ENCODE measurements around the gene ITGB5. TPM values are rescaled to one million over a fixed set of nuclear protein-coding genes. Genes with fewer than 3 reads are reported as not detected.
A peak's percentile ranks its signal among the peaks of the same experiment; 100 is the strongest.

Gene ITGB5
- total and polyA plus RNA-seq, 5 experiments from 2014 or later = 0.27 to 2.8 (median 0.94) TPM; not detected in 1

DNA sequence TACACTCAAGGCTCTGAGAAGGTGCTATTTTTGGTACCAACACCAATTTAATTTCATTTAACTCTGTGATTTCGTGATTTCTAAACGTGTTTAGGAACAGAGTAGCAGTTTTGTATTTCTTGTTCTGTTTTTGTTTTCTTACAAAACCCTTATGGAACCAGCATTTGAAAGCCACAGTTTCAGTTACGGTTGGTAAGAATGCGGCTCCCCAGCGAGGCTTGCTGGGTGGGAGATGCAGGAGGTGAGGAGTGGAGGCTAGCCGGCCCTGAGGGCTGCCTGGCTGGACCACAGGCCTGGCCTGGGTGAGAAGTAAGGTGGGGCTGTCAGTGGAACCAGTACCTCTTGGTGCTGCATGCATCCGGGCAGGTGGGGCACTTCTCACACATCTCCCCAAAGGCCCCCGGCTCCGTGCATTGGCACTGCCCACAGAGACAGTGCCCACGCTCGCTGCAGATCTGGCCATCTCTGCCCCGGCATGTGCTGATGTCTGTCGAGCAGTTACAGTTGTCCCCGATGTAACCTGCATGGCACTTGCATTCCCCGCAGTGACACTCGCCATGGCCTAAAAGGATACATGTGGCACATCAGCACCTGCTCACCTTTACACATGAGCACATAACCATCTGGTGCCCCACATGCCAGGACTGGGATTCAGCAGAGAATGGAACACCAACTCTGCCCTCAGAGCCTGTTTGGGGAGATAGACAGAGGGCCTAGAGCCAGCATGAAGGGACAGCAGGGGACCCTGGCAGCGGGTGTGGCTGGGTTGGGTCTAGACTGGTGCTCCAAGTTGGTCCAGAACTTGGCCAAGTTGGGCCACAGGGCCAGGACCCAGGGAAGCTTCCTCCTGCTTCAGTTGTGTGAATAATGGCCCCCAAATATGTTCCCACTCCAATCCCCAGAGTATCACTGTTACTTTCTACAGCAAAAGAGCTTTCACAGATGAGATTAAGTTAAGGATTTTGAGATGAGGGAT lies 113.5 kb downstream of the ITGB5 start:
- Mint-ChIP-seq H3K27me3 (peaks cover 9 to 32% (median 20%) of the 10 kb centered on the region in 5 donors), H3K4me1 (no peaks in the 10 kb centered on the region), H3K36me3 (no peaks in the 10 kb centered on the region), H3K4me3 (no peak overlapping the region), H3K9me3 (no peaks in the 10 kb centered on the region), H3K27ac (no peak overlapping the region)
- POLR2A ChIA-PET = no interaction called here
- ATAC-seq (no peak), DNase-seq (no peak)

- DNase-seq = no peak
- no peak for ATAC-seq
- Mint-ChIP-seq H3K4me1 (no peaks in the 10 kb centered on the region), H3K9me3 (no peaks in the 10 kb centered on the region), H3K27ac (peak overlapping the region in 1 of 10 donors; percentile 60), H3K4me3 (no peak overlapping the region), H3K27me3 (peaks cover 9 to 22% (median 19%) of the 10 kb centered on the region in 5 donors), H3K36me3 (no peaks in the 10 kb centered on the region)
- POLR2A ChIA-PET = no interaction called here
These were observed 114.9 kb downstream of the ITGB5 start for GRCh38 chr3:124772081-124772831.

GRCh38 chr3:124771083-124771445 lies 116.1 kb downstream of the ITGB5 start:
- H3K9me3 Mint-ChIP-seq = no peaks in the 10 kb centered on the region
- H3K27me3 Mint-ChIP-seq = peaks cover 5 to 22% (median 19%) of the 10 kb centered on the region in 5 donors
- no peaks in the 10 kb centered on the region for H3K4me1 Mint-ChIP-seq
- H3K36me3 Mint-ChIP-seq = no peaks in the 10 kb centered on the region
- no peak overlapping the region for H3K27ac Mint-ChIP-seq
- POLR2A ChIA-PET = interaction anchor here (0.6 kb wide), 1 partner anchor 440 kb away, joined by 3 read pairs; no protein-coding TSS in a partner anchor
- DNase-seq (no peak), ATAC-seq (no peak)
- H3K4me3 Mint-ChIP-seq = no peak overlapping the region

DNA sequence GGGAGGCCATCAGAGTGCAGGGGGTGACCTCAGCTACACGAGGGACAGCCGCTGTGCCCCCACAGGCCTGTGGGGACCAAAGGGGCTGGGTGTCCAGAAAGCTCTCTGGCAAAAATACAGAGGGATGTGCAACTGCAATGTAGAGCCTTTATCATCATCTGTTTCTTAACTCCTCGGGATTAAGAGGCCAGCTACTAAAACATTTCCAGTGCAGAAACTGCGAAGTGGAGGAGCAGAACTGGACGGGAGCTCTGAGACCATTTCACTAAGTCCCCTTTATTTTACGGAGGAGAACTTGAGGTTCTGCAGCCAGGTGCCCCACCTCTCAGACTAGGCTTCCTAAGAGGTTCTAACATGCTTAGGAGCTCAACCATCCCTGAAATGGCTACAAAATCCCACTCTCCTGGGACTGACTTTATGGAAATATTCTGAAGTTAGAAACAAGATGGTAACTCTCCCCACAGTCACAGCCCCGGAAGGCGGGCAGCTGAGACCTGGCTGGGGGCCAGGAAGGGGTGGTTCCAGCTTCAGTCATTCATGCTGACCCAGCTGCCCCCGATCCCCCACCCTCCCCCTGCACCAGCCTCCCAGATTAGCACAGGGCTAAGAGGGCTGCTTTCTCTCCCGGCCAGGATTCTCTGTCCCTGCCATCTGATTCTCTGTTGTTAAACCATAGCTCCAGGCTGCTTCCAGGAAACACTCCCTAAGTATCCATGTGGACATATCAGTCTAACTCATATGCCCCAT lies 116.7 kb downstream of the ITGB5 start:
- H3K36me3 Mint-ChIP-seq = no peaks in the 10 kb centered on the region
- no peak for ATAC-seq
- no peak for DNase-seq
- H3K4me1 Mint-ChIP-seq = no peaks in the 10 kb centered on the region
- no peak overlapping the region for H3K4me3 Mint-ChIP-seq
- H3K9me3 Mint-ChIP-seq = no peaks in the 10 kb centered on the region
- peak overlapping the region in 1 of 10 donors; percentile 70 for H3K27ac Mint-ChIP-seq
- POLR2A ChIA-PET = no interaction called here
- peaks cover 5 to 22% (median 19%) of the 10 kb centered on the region in 5 donors for H3K27me3 Mint-ChIP-seq

DNA sequence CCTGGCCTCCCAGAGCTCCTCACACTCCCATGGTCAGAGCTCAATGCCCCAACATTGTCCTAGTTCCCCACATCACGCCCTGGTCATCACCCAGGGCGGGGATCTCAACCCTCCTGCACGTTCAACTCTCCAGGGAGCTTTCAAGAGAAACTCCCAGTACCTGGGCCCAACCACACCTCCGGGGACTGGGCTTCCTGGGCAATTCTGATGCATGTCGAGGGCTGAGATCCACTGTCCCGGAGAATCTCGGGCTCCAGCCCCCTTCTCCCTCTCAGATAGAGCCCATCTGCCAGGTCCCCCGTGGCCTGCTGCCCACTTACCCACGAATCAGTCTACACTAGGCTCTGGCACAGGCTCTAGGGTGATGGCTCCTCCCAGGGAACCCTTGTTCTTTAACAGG lies 117.7 kb downstream of the ITGB5 start:
- Mint-ChIP-seq H3K4me1 (no peaks in the 10 kb centered on the region), H3K27me3 (peaks cover 2 to 20% (median 14%) of the 10 kb centered on the region in 5 donors), H3K4me3 (no peak overlapping the region), H3K9me3 (no peaks in the 10 kb centered on the region), H3K36me3 (no peaks in the 10 kb centered on the region), H3K27ac (no peak overlapping the region)
- DNase-seq (no peak), ATAC-seq (no peak)
- POLR2A ChIA-PET = no interaction called here

- POLR2A ChIA-PET = no interaction called here
- no peak for DNase-seq
- no peaks in the 10 kb centered on the region for H3K36me3 Mint-ChIP-seq
- no peaks in the 10 kb centered on the region for H3K9me3 Mint-ChIP-seq
- peaks cover 1 to 15% (median 13%) of the 10 kb centered on the region in 5 donors for H3K27me3 Mint-ChIP-seq
- no peaks in the 10 kb centered on the region for H3K4me1 Mint-ChIP-seq
- H3K4me3 Mint-ChIP-seq = no peak overlapping the region
- ATAC-seq = no peak
- no peak overlapping the region for H3K27ac Mint-ChIP-seq
These were observed 118.4 kb downstream of the ITGB5 start for GRCh38 chr3:124768812-124769211.

DNA sequence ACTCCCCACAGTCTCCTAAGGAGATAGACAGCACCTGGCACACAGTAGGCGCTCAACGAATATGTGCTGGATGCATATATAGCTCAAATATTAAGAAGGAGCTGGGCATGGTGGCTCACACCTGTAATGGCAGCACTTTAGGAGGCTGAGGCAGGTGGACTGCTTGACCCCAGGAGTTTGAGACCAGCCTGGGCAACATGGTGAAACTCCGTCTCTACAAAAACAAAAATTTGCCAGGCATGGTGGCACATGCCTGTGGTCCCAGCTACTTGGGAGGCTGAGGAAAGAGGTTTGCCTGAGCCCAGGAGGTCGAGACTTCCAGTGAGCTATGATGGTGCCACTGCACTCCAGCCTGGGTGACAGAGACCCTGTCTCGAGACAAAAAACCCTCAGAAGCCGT lies 119.5 kb downstream of the ITGB5 start:
- Mint-ChIP-seq H3K4me3 (no peak overlapping the region), H3K4me1 (no peaks in the 10 kb centered on the region), H3K36me3 (no peaks in the 10 kb centered on the region), H3K9me3 (no peaks in the 10 kb centered on the region), H3K27me3 (peaks cover 0 to 15% (median 10%) of the 10 kb centered on the region in 5 donors), H3K27ac (no peak overlapping the region)
- ATAC-seq = no peak
- no peak for DNase-seq
- POLR2A ChIA-PET = no interaction called here

DNA sequence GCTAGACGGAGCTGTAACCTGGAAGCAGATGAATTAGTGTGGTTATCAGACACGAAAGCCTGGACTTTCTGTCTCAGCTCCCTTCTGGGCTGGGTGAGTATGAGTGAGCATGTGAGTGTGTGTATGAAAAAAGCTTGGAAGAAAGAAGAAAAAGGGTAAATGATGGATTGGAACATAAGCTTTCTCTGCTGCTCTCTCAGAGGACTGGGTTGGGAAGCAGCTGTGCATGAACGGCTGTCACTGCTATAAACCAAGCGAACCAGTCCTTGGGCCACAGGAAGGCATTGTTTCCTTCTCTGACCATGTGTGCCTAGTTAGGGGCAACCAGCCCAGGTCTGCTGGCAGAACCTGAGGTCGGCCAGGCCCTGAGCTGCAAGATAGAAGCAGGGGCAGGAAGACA lies 119.9 kb downstream of the ITGB5 start:
- ATAC-seq (no peak), DNase-seq (no peak)
- H3K36me3 Mint-ChIP-seq = no peaks in the 10 kb centered on the region
- no peak overlapping the region for H3K4me3 Mint-ChIP-seq
- POLR2A ChIA-PET = no interaction called here
- no peaks in the 10 kb centered on the region for H3K9me3 Mint-ChIP-seq
- H3K27me3 Mint-ChIP-seq = peaks cover 0 to 12% (median 7%) of the 10 kb centered on the region in 5 donors
- H3K27ac Mint-ChIP-seq = no peak overlapping the region
- no peaks in the 10 kb centered on the region for H3K4me1 Mint-ChIP-seq

GRCh38 chr3:124766113-124767095 lies 120.8 kb downstream of the ITGB5 start:
- peaks cover 0 to 9% (median 2%) of the 10 kb centered on the region in 5 donors for H3K27me3 Mint-ChIP-seq
- peaks cover under 1 to 4% (median 2%) of the 10 kb centered on the region in 4 donors for H3K4me1 Mint-ChIP-seq
- no peak overlapping the region for H3K4me3 Mint-ChIP-seq
- H3K9me3 Mint-ChIP-seq = no peaks in the 10 kb centered on the region
- H3K36me3 Mint-ChIP-seq = no peaks in the 10 kb centered on the region
- POLR2A ChIA-PET = no interaction called here
- DNase-seq (no peak), ATAC-seq (no peak)
- no peak overlapping the region for H3K27ac Mint-ChIP-seq

GRCh38 chr3:124765197-124765840 lies 121.8 kb downstream of the ITGB5 start:
- no peaks in the 10 kb centered on the region for H3K9me3 Mint-ChIP-seq
- H3K4me3 Mint-ChIP-seq = no peak overlapping the region
- DNase-seq (no peak), ATAC-seq (no peak)
- no peak overlapping the region for H3K27ac Mint-ChIP-seq
- H3K36me3 Mint-ChIP-seq = no peaks in the 10 kb centered on the region
- H3K4me1 Mint-ChIP-seq = peaks cover 3 to 6% (median 5%) of the 10 kb centered on the region in 4 donors
- POLR2A ChIA-PET = no interaction called here
- H3K27me3 Mint-ChIP-seq = peaks cover 0 to 7% (median 0%) of the 10 kb centered on the region in 5 donors

DNA sequence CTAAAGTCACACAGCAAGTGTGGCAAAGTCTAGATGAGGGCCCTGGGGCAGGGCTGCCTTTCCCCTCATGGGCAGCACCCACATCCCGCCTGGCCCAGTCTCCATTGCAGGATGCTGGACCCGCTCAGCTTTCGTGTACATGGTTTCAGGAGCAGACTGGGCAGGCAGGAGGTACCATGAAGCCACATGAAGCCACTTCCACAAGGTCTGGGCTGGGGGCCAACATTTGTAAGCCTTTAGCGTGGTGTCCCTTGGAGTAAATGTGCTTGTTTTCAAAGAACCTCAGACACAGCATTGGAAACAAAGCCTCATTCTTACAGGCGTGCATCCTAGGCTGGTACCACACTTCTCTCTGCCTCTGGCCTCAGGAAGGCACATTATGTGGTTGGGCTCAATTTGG lies 122.4 kb downstream of the ITGB5 start:
- DNase-seq (no peak), ATAC-seq (no peak)
- H3K4me1 Mint-ChIP-seq = peaks cover 3 to 6% (median 5%) of the 10 kb centered on the region in 4 donors
- POLR2A ChIA-PET = interaction anchor here (1.4 kb wide), 1 partner anchor 136 kb away, joined by 3 read pairs; no protein-coding TSS in a partner anchor
- no peak overlapping the region for H3K27ac Mint-ChIP-seq
- H3K4me3 Mint-ChIP-seq = no peak overlapping the region
- no peaks in the 10 kb centered on the region for H3K9me3 Mint-ChIP-seq
- peaks cover 0 to 7% (median 0%) of the 10 kb centered on the region in 5 donors for H3K27me3 Mint-ChIP-seq
- no peaks in the 10 kb centered on the region for H3K36me3 Mint-ChIP-seq

Data from naive thymus-derived CD8-positive, alpha-beta T cell (primary cell).